ENCODE measurements around the gene GNB1L.

The GNB1L gene

GRCh38 chr22:19862619-19863246 lies 8.1 kb upstream of the GNB1L start:
- DNase-seq (ENCODE audit: low read depth): no peak

GRCh38 chr22:19859861-19860510 lies 5.3 kb upstream of the GNB1L start:
- no peak for DNase-seq (ENCODE audit: low read depth)

- DNase-seq (ENCODE audit: low read depth): no peak
These were observed 2.7 kb upstream of the GNB1L start for GRCh38 chr22:19857382-19857781.

- DNase-seq (ENCODE audit: low read depth): peak; percentile 65
These were observed 1.1 kb upstream of the GNB1L start for GRCh38 chr22:19855504-19856409.

- DNase-seq (ENCODE audit: low read depth): no peak
These were observed 546 bp downstream of the GNB1L start for GRCh38 chr22:19853879-19854777.

- DNase-seq (ENCODE audit: low read depth): no peak
These were observed 1.4 kb downstream of the GNB1L start for GRCh38 chr22:19853058-19853878.

DNA sequence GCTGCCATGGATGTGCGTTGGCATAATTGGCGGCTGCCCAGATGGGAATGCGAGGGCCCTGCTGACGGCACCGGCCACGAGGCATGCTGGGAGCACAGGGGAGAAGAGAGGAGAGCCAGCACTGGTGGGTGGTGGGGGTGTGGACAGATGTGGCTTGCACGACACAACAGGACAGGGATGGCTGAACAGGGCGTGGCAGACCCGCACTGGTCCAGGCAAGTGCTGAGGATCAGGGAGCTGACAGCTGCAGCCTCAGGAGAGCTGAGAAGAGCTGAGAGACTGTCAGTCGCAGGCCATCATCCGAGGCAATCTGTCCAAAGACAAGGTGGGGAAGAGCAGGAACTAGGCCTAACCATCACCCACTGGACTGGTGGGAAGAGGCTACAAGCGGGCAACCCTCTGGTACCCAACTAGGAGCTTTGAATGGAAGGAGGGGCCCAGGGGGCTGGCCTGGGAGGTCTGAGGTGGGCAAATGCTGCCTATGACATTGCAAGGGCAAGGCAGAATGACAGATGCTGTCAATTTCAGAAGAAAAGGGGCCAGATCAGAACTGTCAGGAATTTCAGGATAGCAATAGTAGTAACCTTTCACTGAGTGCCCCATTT lies 2.4 kb downstream of the GNB1L start:
- DNase-seq (ENCODE audit: low read depth): no peak

GRCh38 chr22:19851291-19852176 lies 3.1 kb downstream of the GNB1L start:
- no peak for DNase-seq (ENCODE audit: low read depth)

- no peak for DNase-seq (ENCODE audit: low read depth)
These were observed 3.9 kb downstream of the GNB1L start for GRCh38 chr22:19850763-19851109.

- DNase-seq (ENCODE audit: low read depth): no peak
These were observed 4.6 kb downstream of the GNB1L start for GRCh38 chr22:19849835-19850762.

GRCh38 chr22:19848298-19849224 lies 6.1 kb downstream of the GNB1L start:
- DNase-seq (ENCODE audit: low read depth): no peak

DNA sequence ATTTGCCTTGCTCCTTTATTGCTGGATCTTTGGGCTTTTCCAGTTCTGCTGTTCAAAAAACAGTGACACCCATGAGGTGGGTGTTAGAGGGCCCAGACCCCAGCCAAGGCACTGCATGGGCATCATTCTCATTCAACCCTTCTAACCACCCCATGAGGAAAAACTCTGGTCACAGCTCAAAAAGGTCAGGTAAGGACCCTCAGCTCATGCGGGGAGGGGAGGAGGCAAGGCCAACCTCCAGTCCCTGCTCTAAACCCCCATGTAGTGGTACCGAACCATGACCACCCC lies 7.4 kb downstream of the GNB1L start:
- DNase-seq (ENCODE audit: low read depth): no peak

DNA sequence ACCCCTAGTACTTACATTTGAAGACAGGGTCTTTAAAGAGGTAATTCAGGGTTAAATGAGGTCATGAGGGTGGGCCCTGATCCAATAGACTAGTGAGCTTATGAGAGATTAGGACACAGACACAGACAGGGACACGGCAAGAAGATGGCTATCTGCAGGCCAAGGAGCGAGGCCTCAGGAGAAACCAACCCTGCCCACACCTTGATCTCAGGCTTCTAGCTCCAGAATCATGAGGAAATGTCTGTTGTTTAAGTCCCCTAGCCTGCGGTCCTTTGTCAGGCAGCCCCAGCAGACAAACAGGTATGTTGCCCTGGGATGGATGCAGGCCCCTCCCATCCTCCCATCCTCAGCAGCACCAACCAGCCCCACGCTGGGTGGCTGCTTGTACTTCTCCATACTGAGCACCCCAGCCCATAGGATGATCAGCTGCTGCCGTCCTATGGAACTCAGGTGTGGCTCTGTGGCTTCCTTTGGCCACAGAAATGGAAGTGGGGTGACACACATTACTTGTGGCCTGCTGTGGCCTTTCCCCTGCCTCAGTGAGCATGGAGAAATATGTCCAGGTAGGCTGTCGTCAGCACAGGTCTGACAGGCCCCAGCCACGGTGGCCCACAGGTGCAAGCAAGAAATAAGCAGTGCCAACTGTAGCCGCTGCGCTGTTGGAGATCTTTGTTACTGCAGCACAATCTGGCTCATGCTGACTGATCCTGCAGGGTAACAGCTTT lies 7.9 kb downstream of the GNB1L start:
- DNase-seq (ENCODE audit: low read depth): no peak

DNA sequence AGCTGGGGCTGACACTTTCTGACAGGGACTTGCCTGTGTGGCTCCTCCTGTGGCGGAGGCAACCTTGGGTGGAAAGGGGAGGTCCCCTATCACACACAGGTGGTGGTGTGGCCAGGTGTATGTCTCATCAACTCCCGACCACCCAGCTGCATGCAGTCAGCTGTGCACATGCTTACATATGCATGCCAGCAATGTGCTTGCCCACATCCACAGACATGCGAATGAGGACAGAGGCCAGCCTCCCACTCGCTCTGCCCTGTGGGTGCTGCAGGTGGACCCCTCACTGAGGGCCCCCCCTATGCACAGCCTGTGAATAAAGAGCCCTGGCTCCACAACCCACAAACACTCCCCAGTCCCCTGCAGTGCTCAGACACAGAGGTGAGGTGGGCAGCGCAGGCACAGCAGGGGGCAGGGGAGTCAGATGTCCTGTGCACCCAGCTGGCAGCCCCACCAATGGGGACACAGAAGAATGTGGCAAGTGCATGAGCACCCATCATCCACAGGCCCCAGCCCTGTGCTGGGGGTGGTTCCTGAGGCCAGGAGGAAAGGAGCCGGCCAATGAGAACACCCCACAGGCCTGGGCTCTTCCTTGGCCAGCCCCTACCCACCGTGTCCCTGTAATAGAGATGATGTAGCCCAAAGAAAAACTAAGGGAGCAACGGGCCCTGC lies 9.5 kb downstream of the GNB1L start:
- no peak for DNase-seq (ENCODE audit: low read depth)

GRCh38 chr22:19844377-19845053 lies 10.2 kb downstream of the GNB1L start:
- no peak for DNase-seq (ENCODE audit: low read depth)

DNA sequence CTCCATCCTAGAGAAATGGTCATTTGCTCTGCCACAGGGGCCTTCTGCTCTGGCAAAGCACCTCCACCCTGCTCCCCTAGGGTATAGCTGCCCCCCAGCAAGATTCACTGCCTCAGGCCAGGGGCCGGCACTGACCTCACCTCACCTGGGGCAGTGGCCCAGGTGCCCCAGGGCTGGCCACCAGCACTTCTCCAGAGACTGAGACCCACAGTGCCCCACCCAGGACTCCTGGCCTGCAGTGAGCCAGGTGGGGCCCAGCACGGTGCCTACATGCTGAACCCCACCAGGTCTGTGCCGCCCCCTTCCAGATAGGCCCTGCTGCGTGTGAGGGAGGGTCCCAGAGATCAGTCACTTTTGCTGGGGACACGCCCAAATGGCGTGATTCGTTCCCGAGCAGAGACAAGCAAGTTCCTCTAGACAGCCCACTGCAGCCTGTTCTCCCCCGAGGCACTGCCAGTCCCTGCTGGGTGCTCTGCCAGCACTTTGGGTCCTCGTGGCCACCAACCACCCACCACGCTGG lies 10.8 kb downstream of the GNB1L start:
- no peak for DNase-seq (ENCODE audit: low read depth)
